GM10266 (cell line): ENCODE measurements around the gene GRIP2.
A peak's percentile ranks its signal among the peaks of the same experiment; 100 is the strongest.

Source experiments
- DNase-seq: peaks from one replicate; pipeline ENCODE4 v3.0.0; 2012; ENCODE audit errors: extremely low spot score
- CTCF ChIP-seq: IDR thresholded peaks from 2 replicates; pipeline ENCODE4 v1.5.1; 2012; ENCODE audit warnings: mild to moderate bottlenecking, low read depth; ENCODE audit not compliant: control insufficient read depth, insufficient read depth; ENCODE audit errors: missing control alignments

GRIP2 gene

DNA sequence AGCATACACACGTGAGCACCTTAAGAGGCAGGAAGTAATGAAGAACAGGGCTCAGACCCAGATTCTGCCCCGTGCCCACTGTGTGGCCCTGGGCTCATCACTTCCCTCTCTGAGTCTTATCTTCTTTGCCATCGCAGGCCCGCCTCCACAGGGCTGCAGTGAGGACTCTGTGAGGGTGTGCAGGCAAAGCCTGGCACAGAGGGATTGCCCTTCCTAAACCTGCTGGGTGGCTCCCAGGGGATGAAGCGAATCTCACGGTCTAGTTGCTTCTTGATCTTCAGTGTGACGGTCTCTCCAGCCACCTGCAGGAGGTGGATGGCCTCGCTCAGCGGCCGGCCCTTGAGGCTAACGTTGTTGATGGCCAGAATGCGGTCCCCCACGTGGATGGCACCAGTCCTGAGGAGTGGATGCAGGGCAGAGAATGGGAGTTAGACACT, 32.8 kb downstream of the GRIP2 start:
- no peak for DNase-seq
- peak; percentile 19 for TF ChIP-seq CTCF

GRCh38 chr3:14506626-14507304, 33.4 kb downstream of the GRIP2 start:
- no peak for TF ChIP-seq CTCF
- no peak for DNase-seq

DNA sequence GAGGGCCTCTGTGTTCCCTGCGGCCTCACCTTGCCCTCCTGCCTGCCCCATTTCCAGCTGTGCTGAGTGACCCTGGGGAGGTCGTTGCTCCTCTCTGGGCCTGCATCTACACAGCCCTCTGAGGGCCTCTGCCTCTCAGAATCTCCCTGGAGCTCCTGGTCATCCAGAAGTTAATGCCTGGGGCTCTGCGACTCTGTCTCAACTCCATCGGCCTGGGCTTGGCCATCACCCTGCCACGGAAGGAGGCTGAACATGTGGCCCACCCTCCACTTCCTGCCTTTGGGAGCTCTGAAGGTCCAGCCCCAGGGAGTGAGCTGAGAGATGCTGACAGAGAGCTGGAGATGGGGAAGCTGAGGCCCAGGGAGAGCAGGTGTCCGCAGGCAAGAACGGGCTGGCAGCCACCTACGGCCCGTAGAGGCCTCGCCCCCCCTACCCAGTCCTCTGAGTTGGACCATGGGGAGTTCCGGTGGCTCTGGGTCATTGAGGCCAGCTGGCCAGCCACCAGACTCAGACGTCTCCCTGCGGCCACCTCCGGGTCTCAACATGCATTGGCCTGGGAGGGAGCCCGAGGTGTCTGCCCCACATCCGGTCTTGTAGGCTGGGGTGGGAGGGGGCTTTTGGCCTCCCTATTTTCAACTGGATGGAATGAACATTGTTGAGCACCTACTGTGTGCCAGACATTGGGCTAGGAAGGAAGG, 34.2 kb downstream of the GRIP2 start:
- TF ChIP-seq CTCF = no peak
- no peak for DNase-seq

- DNase-seq = no peak
- no peak for TF ChIP-seq CTCF
Measured at GRCh38 chr3:14505001-14505802, 34.9 kb downstream of the GRIP2 start.

DNA sequence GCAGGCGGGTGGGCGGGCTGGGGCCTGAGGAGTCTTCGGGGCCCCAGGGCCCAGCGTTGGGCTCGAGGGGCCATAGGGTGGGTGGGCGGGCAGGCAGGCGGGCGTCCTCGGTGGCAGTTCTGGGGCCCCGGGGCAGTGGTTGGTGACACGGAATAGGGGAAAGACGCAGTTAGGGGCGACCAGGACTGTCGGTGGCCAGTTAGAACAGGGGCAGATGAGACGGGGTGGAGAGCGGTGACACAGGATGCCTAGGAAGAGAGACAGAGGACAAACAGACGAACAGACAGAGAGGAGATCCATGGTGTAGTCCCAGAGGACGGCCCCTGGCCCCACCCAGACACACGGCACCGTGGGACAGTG, 36.5 kb downstream of the GRIP2 start:
- DNase-seq = no peak

DNA sequence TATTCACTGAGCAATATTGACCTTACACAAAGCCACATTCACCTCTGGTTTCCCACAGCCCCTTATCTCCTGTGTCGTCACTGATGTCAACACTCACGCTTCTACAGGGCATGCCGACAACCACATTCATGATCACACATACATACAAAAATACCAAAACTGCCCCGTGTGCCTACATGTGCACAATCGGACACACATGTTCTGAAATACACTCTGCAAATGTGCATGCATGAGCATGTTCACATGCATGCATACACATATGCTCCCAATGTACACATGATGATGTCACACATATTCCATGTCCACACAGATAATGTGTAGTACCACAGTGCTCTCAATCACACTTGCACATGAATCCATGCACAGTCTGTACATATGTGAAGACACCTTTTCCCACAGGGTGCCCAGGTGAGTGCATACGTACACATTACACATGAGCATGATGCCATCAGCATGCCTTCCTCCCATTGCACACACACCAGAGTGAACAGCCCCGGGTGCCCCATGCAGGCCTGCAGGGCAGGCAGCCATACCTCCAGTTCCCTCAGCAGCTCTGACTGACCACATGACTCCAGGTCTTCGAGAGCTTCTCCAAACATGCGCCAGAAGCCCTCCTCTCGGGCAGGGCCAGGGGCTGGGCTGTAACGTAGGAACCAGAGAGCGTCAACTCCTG, 37.0 kb downstream of the GRIP2 start:
- no peak for TF ChIP-seq CTCF
- DNase-seq = no peak

More for the DNA sequence above, 36.5 kb downstream of the GRIP2 start:
- no peak for TF ChIP-seq CTCF
